COLO829 (cell line): ENCODE results near the gene CCDC27.

ENCODE experiments used
- DNase-seq: peaks from one replicate; pipeline ENCODE4 v3.0.0; 2012; ENCODE audit warnings: low spot score

The CCDC27 gene

DNA sequence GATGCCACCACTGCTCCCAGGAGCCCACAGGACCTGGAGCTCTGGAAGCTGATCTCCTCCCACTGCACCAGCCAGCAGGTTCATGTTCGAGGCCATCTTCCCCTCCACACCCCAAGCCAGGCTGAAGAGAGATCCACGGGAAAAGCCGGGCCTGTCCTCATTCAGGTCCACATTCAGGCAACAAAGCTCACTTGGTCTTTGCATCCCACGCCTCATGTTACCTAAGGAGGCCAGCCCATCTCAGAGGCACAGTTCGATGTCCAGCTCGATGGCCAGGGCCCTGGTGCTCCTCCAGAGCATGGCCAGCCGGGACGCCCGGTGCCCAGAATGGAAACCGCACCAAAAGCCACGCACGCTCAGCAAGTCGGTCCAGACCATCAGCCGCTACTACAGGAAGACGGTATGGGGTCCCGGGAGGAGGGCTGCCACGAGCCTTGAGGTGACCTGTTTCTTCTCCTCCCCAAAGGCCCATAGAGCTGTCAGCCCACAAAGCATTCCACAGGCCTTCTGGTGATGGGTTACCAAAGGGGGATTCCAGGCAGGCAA, at the start of gene CCDC27:
Gene CCDC27, plus strand, starts transcription at position 51 of the 546 bp plus-strand sequence. Its CDS starts 32 bp downstream, at position 83.
- DNase-seq = no peak

DNA sequence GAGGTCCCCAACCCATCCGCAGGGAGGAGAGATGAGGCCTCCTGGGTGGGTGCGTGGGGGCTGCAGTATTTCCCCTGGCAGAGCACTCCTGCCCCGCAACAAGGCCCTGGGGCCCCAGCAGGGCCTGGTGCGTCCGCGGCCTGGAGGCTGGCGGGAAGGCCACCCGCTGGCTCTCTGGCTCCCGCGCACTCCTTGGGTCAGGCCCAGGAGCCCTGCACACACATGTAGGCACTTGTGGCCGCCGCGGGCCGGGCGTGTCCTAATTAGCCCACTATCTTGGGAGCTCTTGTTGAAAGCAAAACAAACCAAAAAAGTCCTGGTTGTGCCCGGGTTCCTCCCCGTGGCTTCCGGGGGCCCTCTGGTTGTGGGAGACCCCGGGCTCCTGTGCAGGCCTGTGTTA, 49.7 kb upstream of the CCDC27 start:
- DNase-seq = no peak

DNA sequence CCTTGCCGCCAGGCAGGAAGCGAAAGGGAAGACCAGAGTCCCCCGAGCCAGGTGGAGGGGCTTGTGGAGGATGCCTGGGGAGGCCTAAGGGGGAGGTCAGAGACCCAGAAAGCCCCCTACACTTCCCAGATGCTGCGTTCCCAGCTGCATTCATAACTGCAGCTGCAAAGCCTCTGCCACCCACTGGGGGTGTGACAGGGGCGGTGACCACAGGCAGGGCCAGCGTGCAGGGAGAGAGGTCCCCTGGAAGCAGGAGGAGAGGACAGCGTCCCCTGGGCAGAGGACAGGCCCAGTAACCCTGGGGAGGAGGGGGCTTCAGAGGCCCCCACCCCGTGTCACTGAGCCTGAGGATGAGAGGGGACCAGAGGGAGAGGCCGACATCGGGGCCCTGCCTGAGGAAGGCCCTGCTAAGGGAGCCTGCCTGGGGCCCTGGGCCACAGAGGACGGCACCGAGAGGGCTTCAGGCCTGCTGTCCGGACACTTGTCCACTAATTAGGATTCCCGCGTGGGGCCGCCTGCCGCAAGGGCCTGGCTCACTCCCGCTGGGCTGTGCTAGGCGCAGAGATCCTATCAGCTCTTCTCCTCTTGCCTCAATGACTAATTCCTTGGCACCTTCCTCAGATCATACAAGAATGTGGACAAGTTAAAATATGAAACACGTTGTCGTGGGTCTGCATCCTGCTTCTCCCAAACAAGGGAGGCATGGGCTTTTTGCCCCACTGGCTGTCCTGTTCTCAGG, 49.1 kb upstream of the CCDC27 start:
- DNase-seq = no peak

DNA sequence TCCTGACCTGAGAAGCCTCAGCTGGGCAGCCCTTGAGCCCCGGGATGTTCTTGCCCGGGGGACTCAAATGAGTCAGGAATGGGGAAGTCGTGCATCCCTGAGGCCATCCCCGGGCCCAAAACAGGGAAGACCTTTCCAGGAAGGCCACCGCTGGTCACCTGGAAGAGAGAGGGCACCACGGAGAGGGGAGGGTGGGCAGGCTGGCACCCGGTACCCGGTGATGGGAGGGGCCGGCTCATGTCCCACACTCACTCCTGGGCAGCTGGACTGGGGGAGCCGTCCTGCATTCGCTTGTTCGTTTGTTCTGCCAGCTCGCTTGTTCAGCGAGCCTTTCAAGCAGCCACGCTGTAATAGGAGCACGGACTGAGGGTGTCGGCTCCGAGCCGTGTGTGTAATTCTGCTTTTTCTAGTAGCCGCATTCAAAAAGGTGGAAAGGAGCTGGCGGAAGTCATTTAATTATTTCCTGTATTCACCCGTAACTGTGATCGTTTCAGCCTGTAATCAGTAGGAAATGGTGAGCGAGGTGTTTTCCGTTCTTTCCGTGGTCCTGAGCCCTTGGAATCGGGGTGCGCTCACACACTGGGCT, 48.4 kb upstream of the CCDC27 start:
- no peak for DNase-seq

DNA sequence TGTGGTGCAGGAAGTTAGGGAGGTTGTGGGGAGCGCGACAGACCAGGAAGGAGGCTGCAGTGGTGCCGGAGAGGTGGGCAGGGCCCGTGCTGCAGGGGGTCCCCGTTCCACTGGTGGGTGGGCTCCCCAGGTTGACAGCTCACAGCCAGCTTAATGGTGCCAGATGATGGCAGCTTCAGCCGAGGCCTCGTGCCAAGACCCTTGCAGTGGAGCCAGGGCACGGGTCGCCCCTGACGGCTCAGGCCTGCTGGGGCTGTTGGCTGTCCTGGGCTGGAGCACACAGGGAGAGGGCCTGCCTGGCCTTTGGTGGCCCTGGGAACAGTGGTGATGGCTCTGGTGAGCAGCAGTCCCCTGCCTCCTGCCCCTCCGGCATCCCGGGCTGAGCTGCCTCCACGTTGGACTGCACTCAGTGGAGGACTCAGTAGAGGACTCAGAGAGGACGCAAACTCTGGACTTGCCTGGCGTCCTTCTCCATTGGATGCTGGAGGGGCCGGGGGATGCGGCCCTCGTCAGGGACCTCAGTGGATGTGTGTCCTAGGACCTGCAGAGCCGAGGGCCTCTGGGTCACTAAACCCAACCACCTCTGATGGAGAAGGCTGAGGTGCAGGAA, 46.8 kb upstream of the CCDC27 start:
- DNase-seq = no peak

DNA sequence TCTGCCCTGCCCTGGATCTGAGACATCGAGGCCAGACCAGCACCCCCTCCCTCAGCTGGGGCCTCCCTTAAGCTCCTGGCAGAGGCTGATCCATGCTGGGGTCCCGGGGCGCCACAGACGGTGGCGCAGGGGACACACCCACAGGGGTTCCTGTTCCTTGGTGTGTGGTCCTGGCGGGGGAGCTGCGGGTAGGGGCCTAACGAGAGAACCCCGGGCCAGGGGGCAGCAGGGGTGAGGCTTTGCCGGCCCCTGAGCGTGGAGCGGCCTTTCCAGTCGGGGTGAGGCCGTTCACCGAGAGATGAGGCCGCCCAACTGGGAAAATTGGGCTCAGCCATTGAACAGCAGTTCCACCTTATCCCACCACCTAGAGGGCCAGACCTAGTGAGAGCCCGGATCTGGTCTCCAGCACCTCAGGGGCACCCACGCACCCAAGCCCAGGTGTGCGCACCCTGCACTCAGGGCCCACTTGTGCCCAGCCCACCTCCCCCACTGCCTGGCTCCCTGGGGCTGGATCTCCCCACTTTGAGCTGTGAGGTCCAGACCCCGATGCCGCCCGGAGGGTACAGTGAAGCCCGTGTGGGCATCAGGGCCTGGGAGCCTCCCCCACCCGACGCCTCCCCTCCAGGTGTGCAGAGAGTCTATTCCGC, 45.5 kb upstream of the CCDC27 start:
- no peak for DNase-seq

DNA sequence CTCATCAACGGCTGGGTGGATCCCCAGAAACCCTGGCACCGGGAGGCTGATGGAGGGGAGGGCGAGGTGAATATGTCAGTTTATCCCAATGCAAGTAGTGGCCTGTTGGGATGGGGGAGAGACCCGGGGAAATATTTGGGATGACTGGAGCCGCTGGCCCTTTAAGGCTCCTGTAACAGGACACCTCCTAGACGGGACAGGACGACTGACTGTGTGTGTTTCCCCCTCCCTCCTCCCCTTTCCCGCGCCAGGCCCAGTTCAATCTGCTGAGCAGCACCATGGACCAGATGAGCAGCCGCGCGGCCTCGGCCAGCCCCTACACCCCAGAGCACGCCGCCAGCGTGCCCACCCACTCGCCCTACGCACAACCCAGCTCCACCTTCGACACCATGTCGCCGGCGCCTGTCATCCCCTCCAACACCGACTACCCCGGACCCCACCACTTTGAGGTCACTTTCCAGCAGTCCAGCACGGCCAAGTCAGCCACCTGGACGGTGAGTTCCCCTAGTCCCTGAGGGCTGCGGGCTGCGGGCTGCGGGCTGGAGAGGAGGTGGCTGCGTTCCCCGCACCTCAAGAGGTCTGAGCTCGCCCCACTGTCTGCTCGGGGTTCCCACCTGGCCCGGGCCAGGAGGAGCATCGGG, 44.8 kb upstream of the CCDC27 start:
- DNase-seq = no peak

DNA sequence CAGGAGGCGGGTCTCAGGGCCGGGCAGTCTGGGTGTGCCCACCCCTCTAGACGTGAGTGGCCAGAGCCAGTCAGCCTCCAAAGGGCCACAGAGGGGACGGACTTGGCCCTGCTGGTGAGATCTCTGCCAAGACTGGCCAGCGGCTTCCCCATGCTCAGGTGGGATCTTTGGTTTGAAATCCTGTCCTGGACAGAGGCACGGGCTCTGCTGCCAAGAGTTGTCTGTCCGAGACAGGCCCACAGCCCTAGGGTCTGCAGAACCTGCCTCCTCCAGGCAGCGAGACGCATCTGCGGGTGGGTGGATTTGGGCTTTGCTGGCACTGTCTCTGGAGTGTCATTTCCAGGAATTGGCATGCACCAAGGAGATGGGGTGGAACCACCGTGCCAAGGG, 44.3 kb upstream of the CCDC27 start:
- no peak for DNase-seq

DNA sequence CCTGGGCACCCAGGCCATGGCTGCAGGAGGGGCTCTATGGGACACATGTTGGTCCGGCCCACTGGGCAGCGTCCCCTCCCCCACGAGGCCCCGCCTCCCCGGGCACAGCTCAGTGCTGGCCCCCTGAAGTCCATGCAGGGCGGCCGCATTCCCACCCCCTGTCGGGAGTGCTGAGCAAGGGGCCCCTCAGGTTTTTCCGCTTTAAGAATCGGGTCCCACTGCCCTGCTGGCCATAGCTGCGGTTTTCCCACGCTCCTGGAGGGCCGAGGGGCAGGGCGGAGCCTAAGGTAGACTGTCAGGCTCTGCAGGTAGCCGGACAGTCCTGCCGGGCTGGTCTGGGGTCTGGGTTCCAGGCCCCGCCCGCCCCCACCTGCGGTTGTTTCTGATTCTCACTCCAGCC, 43.5 kb upstream of the CCDC27 start:
- no peak for DNase-seq

DNA sequence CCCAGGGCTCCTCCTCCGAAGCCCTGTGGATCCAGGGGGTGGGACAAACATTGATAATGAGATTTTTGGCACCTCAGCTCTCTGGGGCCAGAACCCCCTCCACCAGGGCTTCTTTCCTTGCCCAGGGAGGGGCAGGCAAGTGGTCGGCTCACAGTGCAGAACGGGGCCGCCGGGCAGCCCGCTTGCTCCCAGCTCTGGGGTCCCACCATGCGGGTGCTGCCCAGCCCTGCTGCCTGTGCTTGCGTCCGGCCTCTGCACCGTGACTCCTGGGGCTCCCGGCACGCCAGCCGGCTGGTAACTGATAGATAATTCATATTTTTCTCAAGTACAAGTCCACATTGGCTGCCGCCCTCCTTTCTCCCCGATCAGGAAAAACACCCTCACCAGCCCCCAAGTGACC, 42.0 kb upstream of the CCDC27 start:
- DNase-seq = no peak

DNA sequence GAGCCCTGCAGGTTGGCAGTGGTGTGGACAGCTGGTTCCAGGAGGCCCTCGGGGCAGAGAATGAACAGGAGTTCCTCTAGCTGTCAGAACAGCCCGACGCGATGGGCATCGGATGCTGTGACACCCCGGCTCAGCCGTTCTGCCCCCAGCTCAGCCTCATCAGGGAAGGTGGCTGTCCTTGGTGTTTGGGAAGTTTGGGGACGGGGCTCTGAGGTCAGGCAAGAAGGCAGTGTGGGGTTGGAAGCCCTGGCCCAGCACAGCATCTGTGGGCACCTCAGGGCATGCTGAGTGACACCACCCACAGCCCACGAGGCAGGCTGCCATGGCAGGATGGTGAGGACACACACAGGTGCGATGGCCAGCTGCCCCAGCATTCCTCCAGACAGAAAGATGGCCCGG, 40.9 kb upstream of the CCDC27 start:
- no peak for DNase-seq

DNA sequence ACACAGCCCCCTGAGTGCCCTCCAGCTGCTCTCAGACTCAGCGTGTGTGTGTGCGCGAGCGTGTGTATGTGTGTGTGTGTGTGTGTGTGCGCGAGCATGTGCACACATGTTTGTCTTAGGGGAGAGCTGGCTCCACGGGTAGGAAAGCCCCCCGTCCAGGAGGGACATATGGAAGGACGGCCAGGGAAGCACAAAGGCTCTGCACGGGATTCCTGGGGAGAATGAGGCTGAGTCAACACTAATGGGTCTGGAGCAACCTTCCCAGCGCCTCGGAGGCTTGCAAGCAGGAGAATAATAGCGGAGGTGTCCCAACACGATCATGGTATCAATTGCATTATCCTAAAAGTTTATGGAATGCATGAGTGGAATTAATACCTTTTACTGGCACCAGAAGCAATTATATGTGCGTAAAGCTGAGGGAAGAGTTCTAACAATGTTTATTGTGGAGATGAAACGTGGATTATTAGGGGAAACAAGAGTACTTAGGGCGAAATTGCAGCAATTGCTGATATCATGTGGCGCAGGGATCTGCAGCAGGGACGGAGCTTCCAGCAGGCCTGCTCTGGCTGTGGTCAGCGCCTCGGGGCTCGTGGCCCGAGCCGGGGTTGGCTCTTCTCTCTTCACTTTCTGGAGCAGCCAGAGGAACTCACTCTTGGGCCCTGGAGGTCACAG, 40.3 kb upstream of the CCDC27 start:
- no peak for DNase-seq

DNA sequence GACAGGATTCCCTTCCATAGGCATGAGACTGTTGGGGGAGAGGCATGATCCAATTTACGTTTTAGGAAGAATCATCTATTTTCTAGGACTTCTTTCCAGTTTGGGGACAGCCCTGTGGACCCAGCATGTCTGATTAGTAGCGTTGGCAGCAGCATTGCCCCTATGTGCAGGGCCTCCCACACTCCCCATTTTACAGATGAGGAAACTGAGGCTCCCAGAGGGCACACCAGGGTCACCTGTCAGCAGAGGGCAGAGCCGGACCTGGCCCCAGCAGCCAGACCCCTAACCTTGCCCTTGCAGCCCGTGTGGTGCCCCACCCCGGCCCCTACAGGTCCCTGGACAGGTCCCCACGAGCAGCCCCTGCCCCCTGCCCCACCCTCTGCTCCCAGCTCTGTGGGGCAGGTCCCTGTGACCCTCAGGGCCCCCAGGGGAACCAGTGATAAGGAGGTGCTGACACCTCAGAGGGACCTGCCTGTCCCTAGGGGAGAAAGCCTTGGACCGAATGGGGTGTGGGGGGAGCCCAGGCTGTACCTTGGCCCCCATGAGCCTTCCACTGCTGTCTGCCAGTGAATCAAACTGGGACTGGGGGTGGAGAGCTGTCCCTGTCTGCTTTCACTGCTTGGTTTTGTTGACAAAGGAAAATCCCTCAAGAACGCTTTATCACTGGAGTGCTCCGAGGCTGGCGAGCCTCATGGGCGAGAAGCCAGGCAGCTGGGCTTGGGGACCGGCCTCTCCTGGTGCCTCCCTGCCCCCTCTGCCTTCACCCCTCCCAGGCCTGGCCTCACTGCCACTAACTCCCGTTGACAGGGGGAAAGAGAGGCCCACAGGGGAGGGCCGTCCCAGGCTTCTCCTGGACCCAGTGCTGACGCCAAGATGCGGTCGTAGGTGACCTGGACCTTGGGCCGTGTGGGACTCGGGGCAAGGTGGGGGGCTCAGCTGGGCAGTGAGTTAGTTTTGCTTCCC, 39.4 kb upstream of the CCDC27 start:
- no peak for DNase-seq

DNA sequence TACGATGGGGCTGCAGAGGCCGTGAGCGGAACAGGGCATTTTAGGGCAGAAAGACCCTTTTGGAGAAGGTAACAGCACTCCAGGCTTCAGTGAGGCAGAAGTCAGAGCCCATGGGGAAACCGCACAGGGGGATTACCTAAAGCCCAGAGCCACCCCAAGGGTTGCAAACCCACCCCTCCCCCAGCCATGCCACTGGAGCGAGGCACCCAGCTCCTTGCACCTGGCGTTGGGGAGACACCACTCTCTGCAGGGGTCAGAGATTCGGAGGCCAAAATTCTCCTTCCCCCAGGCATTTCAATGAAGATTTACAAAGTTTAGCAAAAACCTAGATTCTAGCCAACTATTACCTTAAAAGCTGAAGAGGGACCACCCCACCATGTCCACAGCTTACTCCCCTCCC, 38.4 kb upstream of the CCDC27 start:
- DNase-seq = no peak

DNA sequence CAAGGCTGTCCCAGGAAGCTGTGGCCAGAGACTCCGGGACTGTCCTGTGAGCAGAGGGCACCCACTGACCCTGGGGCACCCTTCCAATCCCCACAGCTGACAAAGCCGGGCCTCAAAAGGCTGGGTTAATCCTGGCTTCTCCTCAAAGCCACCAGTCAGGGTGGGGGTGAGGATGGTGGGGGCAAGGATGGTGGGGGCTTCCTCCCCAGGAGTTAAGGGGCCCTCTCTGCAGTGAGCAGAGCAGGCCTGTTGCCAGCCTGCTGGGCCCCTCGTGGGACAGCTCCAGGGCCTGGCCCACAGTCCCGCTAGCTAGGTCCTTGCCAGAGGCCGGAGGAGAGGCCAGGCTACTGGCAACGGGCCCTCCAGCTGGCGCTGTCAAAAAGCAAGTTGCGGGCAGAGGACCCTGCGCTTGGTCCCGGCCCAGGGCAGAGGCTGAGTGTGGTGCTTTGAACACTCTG, 37.9 kb upstream of the CCDC27 start:
- no peak for DNase-seq

DNA sequence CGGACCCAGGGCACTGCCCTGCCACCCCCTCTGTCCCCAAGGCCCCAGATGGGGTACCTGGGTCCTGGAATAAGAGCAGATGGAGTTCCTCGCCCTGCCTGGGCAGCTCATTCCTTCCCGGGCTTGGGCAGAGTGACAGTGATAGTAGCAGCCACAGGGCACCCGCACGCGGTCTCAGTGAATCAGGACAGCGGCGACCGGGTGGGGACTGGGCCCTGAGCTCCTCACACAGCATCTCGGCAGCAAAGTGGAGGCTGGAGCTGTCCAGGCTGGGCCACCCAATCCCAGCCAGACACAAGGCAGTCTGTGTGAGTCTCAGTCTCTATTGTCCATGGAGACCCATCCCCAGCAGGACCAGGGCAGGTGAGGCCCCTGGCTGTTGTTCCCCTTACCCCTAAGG, 37.4 kb upstream of the CCDC27 start:
- DNase-seq = no peak

DNA sequence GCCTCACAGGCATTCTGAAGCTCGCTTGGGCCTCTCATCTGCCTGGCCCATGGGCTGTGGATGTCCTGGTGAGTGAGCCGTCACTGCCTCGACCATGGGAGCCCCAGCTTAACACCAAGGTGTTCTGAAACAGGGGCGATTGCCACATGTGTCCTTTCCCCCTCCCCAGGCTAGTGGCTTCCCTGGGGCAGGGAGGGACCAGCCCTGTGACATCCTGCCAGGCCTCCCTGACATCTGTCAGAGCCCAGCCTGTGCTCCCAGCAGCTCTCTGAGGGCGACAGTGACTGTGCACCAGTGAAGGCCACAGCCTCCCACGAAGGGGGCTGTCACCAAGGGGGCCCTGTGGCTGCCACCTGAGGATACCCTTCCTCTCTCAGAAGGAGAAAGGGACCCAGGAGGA, 35.9 kb upstream of the CCDC27 start:
- no peak for DNase-seq

DNA sequence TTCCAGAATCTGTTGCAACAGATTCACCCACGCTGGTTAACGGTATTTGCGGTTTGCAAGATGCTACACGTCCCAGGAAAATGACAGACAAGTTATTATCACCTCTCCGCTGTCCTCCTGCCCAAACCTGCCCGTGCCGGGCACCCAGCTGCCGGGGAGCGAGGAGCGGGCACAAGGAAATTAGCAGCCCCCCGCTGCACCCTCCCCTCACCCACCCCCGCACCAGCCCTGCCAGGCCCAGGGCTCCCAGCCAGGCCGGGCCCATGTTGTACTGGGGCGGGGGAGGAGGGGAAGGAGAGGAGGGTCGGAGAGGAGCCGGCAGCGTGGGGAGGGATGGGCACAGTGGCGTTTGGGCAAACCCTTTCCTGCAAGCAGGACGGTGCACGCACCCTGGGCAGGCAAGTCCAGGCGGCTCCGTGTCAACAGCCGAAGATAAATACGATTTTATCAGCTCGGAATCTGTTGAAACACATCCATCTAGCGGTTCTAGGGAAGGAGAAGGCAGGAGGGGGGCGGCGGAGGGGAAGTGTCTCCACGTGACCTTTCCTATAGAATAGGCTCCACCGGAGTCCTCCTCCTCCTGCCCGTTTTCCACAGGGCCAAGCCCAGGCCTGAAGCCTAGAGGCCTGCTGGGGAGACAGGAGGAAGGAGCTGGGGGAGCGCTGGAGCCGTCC, 35.1 kb upstream of the CCDC27 start:
- DNase-seq = no peak

DNA sequence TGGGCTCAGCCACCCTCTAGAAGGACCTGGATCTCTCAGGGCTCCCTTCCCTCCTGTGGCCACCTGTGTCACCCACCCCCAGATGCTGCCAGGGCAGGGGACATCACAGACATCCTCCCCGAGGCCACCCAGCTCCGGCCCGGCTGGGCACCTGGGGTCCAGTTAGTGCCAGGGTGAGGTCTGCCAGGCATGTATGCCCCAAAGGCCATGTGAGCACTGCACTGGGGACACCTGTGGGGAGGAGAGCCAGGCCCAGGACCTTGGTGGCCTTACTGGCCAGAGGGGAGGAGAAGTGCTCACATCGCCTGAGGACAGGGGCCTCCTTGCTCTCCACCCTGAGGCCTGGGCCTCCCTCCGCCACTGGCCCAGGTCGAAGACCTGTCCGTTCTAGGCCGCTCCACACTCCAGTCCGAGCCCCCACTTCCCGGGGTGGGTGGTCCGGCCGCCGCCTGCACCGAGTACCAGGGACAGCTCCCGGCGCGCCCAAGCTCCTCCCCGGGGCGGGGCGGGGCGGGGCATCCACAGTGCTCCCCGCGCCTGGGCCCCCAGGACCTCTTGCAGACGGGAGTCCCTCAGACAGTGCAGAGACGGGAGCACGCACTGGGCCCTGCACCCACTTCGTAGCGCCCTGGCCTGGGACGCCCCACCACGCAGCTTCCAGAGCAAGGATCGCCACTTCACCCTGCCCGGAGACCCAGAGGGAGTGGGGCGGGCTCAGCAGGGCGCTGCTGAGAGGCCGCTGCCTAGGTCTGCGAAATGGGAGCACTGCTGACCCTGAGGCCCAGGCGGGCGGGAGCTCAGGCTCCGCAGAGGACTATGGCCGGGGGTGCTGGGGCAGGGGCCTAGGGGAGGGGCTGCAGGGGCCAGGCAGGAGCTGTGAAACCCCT, 34.3 kb upstream of the CCDC27 start:
- no peak for DNase-seq
